Endodermal cell (in vitro differentiated cells): Measurements from ENCODE around the gene ADRA2A. TPM values are rescaled to one million over a fixed set of nuclear protein-coding genes. Genes with fewer than 3 reads are reported as not detected.

Source experiments
- DNase-seq: peaks from one replicate; pipeline ENCODE4 v3.0.0-alpha.2; 2017
- H3K27ac ChIP-seq: 2 replicates; pipeline ENCODE4 v1.5.1; 2013; ENCODE audit warnings: mild to moderate bottlenecking, low read depth, low read length, moderate library complexity
- H3K27me3 ChIP-seq: 2 replicates; pipeline ENCODE4 v1.6.1; 2013; ENCODE audit warnings: mild to moderate bottlenecking, low read length, moderate library complexity; ENCODE audit not compliant: insufficient read depth, control insufficient read depth, poor library complexity, severe bottlenecking
- H3K36me3 ChIP-seq: 2 replicates; pipeline ENCODE4 v1.7.0; 2013; ENCODE audit warnings: mild to moderate bottlenecking, low read length, moderate library complexity; ENCODE audit not compliant: control insufficient read depth, insufficient read depth
- H3K4me1 ChIP-seq: one replicate; pipeline ENCODE4 v1.7.0; 2013; ENCODE audit warnings: low read length; ENCODE audit not compliant: control insufficient read depth, insufficient read depth
- H3K4me3 ChIP-seq: 2 replicates; pipeline ENCODE4 v1.5.1; 2013; ENCODE audit warnings: mild to moderate bottlenecking, low read length, moderate library complexity
- H3K9ac ChIP-seq: 2 replicates; pipeline ENCODE4 v1.6.1; 2013; ENCODE audit warnings: mild to moderate bottlenecking, low read length, moderate library complexity; ENCODE audit not compliant: poor library complexity, severe bottlenecking; ENCODE audit errors: extremely low read depth
- H3K9me3 ChIP-seq: 2 replicates; pipeline ENCODE4 v1.6.1; 2013; ENCODE audit warnings: mild to moderate bottlenecking, low read length, moderate library complexity; ENCODE audit not compliant: control insufficient read depth
- H3K27ac Mint-ChIP-seq: 2 replicates; pipeline ENCODE4 v1.8.0; 2020; ENCODE audit warnings: mixed read lengths
- H3K27me3 Mint-ChIP-seq: 2 replicates; pipeline ENCODE4 v1.8.0; 2021; ENCODE audit warnings: mild to moderate bottlenecking, mixed read lengths; ENCODE audit not compliant: insufficient read depth
- H3K36me3 Mint-ChIP-seq: 2 replicates; pipeline ENCODE4 v1.8.0; 2020; ENCODE audit warnings: low read depth, mixed read lengths
- H3K4me1 Mint-ChIP-seq: 2 replicates; pipeline ENCODE4 v1.8.0; 2020; ENCODE audit warnings: mixed read lengths
- H3K4me3 Mint-ChIP-seq: 2 replicates; pipeline ENCODE4 v1.8.0; 2020; ENCODE audit warnings: mild to moderate bottlenecking, moderate library complexity, mixed read lengths
- H3K9me3 Mint-ChIP-seq: 2 replicates; pipeline ENCODE4 v1.8.0; 2020; ENCODE audit warnings: mild to moderate bottlenecking, mixed read lengths
- CTCF ChIP-seq: fragments of 200-600 bp; sonication (generic); conservative IDR thresholded peaks from 2 replicates; pipeline ENCODE4 v1.5.0; 2021; ENCODE audit warnings: antibody characterized with exemption, mild to moderate bottlenecking
- WGBS, 2 experiments: methylation state at CpG; one replicate each; pipeline versions ENCODE4 v1.1.5 to v1.1.7; 2013; ENCODE audit warnings: missing lambda C conversion rate in 2 of 2, mixed read lengths in 1 of 2; ENCODE audit not compliant: insufficient coverage in 1 of 2, insufficient read length in 1 of 2; 5-methylcytosine and 5-hydroxymethylcytosine counted together
- total RNA-seq, 2 donors: library from RNA; stranded (reverse); fragmentation: NEBNext Ultra II Directional in 1 of 2; extraction: Animal tissue kit (Norgen Biotek cat#: 25700) in 1 of 2; gene quantifications; 2 replicates in 1 of 2; 3 replicates in 1 of 2; pipeline ENCODE4 v1.2.1, GENCODE V29; 2021

Gene ADRA2A
- total RNA-seq, 2 donors from 2014 or later, result 0.13 TPM; not detected in 1

- Mint-ChIP-seq H3K4me1 (peaks cover 25% of the 10 kb centered on the region), H3K36me3 (no peaks in the 10 kb centered on the region), H3K27ac (no peak overlapping the region), H3K9me3 (peaks cover 5% of the 10 kb centered on the region), H3K27me3 (peaks cover 21% of the 10 kb centered on the region), H3K4me3 (no peak overlapping the region)
- H3K9ac ChIP-seq, result no peak overlapping the region
- peak; percentile 50 for DNase-seq
- H3K27me3 ChIP-seq, result peaks cover 11% of the 10 kb centered on the region
- 78 to 81% methylated on average over 9 to 15 of the region's 15 CpGs for WGBS, 2 experiments
- H3K9me3 ChIP-seq, result no peaks in the 10 kb centered on the region
- H3K36me3 ChIP-seq, result no peaks in the 10 kb centered on the region
- TF ChIP-seq CTCF, result no peak
- peaks cover 5% of the 10 kb centered on the region for H3K4me1 ChIP-seq
- no peak overlapping the region for H3K4me3 ChIP-seq
- H3K27ac ChIP-seq, result no peak overlapping the region
These were observed 51.7 kb downstream of the ADRA2A start for GRCh38 chr10:111128331-111129180.

- H3K4me3 Mint-ChIP-seq, result no peak overlapping the region
- Histone ChIP-seq H3K27ac (no peak overlapping the region), H3K4me1 (peaks cover 5% of the 10 kb centered on the region), H3K9me3 (no peaks in the 10 kb centered on the region), H3K27me3 (peaks cover 11% of the 10 kb centered on the region), H3K9ac (no peak overlapping the region), H3K4me3 (no peak overlapping the region), H3K36me3 (no peaks in the 10 kb centered on the region)
- H3K27ac Mint-ChIP-seq, result no peak overlapping the region
- H3K27me3 Mint-ChIP-seq, result peaks cover 20% of the 10 kb centered on the region
- H3K9me3 Mint-ChIP-seq, result peaks cover 5% of the 10 kb centered on the region
- WGBS, 2 experiments, result 88 to 90% methylated on average over 5 to 6 of the region's 6 CpGs
- H3K36me3 Mint-ChIP-seq, result no peaks in the 10 kb centered on the region
- TF ChIP-seq CTCF, result no peak
- peak; percentile 26 for DNase-seq
- H3K4me1 Mint-ChIP-seq, result peaks cover 25% of the 10 kb centered on the region
These were observed 52.5 kb downstream of the ADRA2A start for GRCh38 chr10:111129363-111129762.

- H3K4me1 Mint-ChIP-seq, result peaks cover 25% of the 10 kb centered on the region
- WGBS, 2 experiments, result 71 to 78% methylated on average over 4 to 5 of the region's 5 CpGs
- Histone ChIP-seq H3K4me1 (peaks cover 5% of the 10 kb centered on the region), H3K9me3 (no peaks in the 10 kb centered on the region), H3K27ac (no peak overlapping the region), H3K9ac (no peak overlapping the region), H3K36me3 (no peaks in the 10 kb centered on the region), H3K27me3 (peaks cover 11% of the 10 kb centered on the region), H3K4me3 (no peak overlapping the region)
- peaks cover 20% of the 10 kb centered on the region for H3K27me3 Mint-ChIP-seq
- H3K9me3 Mint-ChIP-seq, result peaks cover 5% of the 10 kb centered on the region
- no peak for TF ChIP-seq CTCF
- H3K36me3 Mint-ChIP-seq, result no peaks in the 10 kb centered on the region
- no peak overlapping the region for H3K4me3 Mint-ChIP-seq
- no peak overlapping the region for H3K27ac Mint-ChIP-seq
- DNase-seq, result peak; percentile 52
These were observed 53.6 kb downstream of the ADRA2A start for GRCh38 chr10:111130471-111130870.

Other genes with a start within 250 kb of the ADRA2A start
- gene PDCD4, start 205.1 kb upstream of the ADRA2A start, total RNA-seq, result 10 to 100 TPM; 46.5 to 48.5 TPM
- 10 to 100 TPM; 27.6 to 32.8 TPM for gene BBIP1, start 157.8 kb upstream of the ADRA2A start, total RNA-seq
- 10 to 100 TPM; 38.4 to 49.6 TPM for gene SHOC2, start 157.4 kb upstream of the ADRA2A start, total RNA-seq